Esophagus muscularis mucosa (tissue), 3 donors: ENCODE results near the gene SLC22A4.

Experiments used
- POLR2A ChIP-seq: fragments of 450-650 bp; IDR thresholded peaks from one replicate; pipeline ENCODE4 v1.6.1; 2017; ENCODE audit warnings: antibody characterized with exemption, moderate library complexity, mild to moderate bottlenecking, low read depth
- TF ChIP-seq, protein P1 (sequence below), 3 experiments: fragments of 200-600 bp in 2 of 3; fragments of 450-650 bp in 1 of 3; sonication (generic) in 2 of 3; IDR thresholded peaks; one replicate each; pipeline ENCODE4 v1.5.1; 2017 to 2019; ENCODE audit warnings: antibody characterized with exemption in 3 of 3, mild to moderate bottlenecking in 2 of 3, moderate library complexity in 1 of 3

DNA sequence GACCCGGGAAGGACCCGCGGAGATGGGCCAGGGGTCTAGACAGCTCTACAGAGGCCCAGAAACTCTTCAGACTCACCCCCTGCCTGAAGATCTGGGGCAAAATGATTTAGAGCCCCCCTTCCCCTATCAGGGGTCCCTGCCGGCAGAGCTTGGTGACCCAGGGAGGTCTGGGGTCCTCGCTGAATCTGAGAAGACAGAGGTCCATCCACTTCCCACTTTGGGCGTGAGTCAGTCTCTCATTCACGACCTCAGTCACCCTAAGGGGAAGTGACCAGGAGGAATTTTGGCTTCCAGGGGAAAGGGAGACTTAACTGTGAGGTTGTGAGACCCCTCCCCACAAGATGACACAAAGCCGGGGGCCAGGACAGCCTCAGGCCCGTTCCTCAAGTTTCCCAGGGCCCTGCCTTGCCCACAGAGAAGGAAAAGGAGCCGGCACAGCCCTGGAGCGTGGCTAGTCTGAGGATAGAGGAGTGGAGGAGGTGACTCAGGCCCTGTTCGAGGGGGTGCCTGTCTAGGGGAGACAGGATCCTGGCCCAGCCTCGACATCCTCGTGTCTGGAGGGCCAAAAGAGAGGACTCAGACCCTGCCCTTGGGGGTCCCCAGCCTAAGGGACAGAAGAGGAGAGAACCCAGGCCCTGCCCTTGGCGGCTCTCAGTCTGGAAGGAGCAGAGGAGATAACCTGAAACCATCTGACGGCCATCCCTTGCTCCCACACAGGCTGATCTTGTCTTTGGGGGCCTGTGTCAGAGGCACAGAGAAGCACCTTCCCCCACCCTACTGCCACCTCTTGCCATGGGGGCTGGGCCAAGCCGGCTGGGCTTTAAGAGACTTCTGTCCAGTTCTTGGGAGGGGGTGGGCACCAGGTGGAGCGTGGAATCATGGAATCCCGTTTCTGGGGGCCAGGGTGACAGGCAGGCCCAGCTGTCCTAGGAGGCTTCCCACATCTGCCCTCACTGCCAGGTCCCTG lies 35.8 kb upstream of the SLC22A4 start:
- TF ChIP-seq POLR2A: no peak
- TF ChIP-seq, protein P1, sequence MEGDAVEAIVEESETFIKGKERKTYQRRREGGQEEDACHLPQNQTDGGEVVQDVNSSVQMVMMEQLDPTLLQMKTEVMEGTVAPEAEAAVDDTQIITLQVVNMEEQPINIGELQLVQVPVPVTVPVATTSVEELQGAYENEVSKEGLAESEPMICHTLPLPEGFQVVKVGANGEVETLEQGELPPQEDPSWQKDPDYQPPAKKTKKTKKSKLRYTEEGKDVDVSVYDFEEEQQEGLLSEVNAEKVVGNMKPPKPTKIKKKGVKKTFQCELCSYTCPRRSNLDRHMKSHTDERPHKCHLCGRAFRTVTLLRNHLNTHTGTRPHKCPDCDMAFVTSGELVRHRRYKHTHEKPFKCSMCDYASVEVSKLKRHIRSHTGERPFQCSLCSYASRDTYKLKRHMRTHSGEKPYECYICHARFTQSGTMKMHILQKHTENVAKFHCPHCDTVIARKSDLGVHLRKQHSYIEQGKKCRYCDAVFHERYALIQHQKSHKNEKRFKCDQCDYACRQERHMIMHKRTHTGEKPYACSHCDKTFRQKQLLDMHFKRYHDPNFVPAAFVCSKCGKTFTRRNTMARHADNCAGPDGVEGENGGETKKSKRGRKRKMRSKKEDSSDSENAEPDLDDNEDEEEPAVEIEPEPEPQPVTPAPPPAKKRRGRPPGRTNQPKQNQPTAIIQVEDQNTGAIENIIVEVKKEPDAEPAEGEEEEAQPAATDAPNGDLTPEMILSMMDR (IDR thresholded peaks at IDR 0.05): no peak
